ENCODE measurements around the gene FBXO38. TPM values are rescaled to one million over a fixed set of nuclear protein-coding genes. Genes with fewer than 3 reads are reported as not detected.

FBXO38 gene
- total and polyA plus RNA-seq, 2 of the 13 experiments (the other 11 are each of a cell fraction or from before 2014, with no cell fraction given): 24.8 to 35.9 TPM

DNA sequence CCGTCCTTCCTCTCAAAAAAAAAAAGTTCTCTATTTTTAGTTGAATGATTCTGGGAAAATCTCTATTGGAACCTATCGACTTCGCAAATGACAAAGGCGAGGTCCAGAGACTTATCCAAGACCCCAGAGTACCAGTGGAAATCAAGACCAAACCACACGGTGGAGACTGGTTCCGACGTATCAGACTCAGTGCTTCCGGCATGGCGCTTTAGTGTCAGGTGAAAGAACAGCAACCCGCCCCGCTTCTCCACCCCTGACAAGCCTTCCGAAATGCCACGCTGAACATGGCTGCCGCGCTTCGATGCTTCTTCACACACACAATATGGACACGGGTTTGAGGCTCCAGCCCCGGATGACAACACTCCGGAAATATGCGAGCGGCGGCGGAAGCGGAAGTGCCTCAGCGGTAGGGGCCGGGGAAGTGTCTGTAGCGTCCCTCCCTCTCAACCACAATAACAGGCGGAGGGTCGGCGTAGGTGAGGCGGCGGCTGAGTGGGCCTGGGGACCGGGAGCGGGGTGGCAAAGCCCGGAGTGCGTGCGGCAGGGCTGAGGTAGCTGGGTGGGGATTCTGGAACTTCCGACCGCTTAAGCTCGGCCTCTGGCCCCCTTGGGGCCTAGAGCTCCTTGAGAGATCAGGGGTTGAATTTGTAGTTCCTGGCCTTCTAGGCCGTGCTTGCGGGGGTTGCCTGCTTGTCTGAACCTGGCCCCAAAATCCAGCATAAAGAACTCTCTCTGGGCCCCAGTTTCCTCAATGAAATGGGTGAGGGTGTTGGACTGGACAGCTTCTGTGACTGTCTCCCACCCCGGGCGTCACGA lies at the start of gene FBXO38 (continued):
- TF ChIP-seq ZNF550 (CRISPR knock-in tag; IDR thresholded peaks at IDR 0.05; ENCODE audit: borderline replicate concordance) (no peak), HMG20B (CRISPR knock-in tag; conservative IDR thresholded peaks at IDR 0.05) (peak; percentile 10; the same call in 1 of the 2 replicates), PHF8 (CRISPR knock-in tag; IDR thresholded peaks at IDR 0.05) (peak; percentile 97), ZNF230 (CRISPR knock-in tag; IDR thresholded peaks at IDR 0.05) (peak; percentile 21; the same call in 1 of the 2 replicates), SATB2 (CRISPR knock-in tag; IDR thresholded peaks at IDR 0.05) (no peak), EZH2 (conservative IDR thresholded peaks at IDR 0.05; ENCODE audit: low read depth, low read length) (no peak), ZKSCAN5 (CRISPR knock-in tag; IDR thresholded peaks at IDR 0.05) (no peak), HNRNPH1 (optimal IDR thresholded peaks at IDR 0.05; ENCODE audit: low read depth, low read length) (no peak), BRD4 (CRISPR knock-in tag; IDR thresholded peaks at IDR 0.05) (0 out of 2 replicates have a peak, but pooled peaks have one; percentile 31), ZBTB7A (CRISPR knock-in tag; IDR thresholded peaks at IDR 0.05) (no peak)
- TF ChIP-seq, protein P1, sequence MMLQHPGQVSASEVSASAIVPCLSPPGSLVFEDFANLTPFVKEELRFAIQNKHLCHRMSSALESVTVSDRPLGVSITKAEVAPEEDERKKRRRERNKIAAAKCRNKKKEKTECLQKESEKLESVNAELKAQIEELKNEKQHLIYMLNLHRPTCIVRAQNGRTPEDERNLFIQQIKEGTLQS (CRISPR knock-in tag; IDR thresholded peaks at IDR 0.05): peak; percentile 95
- TF ChIP-seq, protein P2, sequence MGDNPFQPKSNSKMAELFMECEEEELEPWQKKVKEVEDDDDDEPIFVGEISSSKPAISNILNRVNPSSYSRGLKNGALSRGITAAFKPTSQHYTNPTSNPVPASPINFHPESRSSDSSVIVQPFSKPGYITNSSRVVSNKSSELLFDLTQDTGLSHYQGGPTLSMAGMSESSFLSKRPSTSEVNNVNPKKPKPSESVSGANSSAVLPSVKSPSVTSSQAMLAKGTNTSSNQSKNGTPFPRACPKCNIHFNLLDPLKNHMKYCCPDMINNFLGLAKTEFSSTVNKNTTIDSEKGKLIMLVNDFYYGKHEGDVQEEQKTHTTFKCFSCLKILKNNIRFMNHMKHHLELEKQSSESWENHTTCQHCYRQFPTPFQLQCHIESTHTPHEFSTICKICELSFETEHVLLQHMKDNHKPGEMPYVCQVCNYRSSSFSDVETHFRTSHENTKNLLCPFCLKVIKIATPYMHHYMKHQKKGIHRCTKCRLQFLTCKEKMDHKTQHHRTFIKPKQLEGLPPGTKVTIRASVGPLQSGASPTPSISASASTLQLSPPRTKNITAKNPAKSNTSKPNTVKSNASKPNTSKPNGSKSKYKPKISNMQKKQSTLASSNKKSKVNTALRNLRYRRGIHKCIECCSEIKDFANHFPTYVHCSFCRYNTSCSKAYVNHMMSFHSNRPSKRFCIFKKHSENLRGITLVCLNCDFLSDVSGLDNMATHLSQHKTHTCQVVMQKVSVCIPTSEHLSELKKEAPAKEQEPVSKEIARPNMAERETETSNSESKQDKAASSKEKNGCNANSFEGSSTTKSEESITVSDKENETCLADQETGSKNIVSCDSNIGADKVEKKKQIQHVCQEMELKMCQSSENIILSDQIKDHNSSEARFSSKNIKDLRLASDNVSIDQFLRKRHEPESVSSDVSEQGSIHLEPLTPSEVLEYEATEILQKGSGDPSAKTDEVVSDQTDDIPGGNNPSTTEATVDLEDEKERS (CRISPR knock-in tag; IDR thresholded peaks at IDR 0.05): peak; percentile 82
- TF ChIP-seq, protein P3, sequence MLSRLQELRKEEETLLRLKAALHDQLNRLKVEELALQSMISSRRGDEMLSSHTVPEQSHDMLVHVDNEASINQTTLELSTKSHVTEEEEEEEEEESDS (CRISPR knock-in tag; IDR thresholded peaks at IDR 0.05; ENCODE audit: borderline replicate concordance): no peak; the same call in 1 of the 2 replicates
- TF ChIP-seq, protein P4, sequence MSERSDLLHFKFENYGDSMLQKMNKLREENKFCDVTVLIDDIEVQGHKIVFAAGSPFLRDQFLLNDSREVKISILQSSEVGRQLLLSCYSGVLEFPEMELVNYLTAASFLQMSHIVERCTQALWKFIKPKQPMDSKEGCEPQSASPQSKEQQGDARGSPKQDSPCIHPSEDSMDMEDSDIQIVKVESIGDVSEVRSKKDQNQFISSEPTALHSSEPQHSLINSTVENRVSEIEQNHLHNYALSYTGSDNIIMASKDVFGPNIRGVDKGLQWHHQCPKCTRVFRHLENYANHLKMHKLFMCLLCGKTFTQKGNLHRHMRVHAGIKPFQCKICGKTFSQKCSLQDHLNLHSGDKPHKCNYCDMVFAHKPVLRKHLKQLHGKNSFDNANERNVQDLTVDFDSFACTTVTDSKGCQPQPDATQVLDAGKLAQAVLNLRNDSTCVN (CRISPR knock-in tag; IDR thresholded peaks at IDR 0.05; ENCODE audit: borderline replicate concordance): peak; percentile 77; the same call in 1 of the 2 replicates
- TF ChIP-seq, protein P5, sequence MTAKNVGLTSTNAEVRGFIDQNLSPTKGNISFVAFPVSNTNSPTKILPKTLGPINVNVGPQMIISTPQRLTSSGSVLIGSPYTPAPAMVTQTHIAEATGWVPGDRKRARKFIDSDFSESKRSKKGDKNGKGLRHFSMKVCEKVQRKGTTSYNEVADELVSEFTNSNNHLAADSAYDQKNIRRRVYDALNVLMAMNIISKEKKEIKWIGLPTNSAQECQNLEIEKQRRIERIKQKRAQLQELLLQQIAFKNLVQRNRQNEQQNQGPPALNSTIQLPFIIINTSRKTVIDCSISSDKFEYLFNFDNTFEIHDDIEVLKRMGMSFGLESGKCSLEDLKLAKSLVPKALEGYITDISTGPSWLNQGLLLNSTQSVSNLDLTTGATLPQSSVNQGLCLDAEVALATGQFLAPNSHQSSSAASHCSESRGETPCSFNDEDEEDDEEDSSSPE (CRISPR knock-in tag; IDR thresholded peaks at IDR 0.05): peak; percentile 61
- TF ChIP-seq, protein P6, sequence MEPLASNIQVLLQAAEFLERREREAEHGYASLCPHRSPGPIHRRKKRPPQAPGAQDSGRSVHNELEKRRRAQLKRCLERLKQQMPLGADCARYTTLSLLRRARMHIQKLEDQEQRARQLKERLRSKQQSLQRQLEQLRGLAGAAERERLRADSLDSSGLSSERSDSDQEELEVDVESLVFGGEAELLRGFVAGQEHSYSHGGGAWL (CRISPR knock-in tag; IDR thresholded peaks at IDR 0.05): no peak
- TF ChIP-seq, protein P7, sequence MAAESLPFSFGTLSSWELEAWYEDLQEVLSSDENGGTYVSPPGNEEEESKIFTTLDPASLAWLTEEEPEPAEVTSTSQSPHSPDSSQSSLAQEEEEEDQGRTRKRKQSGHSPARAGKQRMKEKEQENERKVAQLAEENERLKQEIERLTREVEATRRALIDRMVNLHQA (CRISPR knock-in tag; IDR thresholded peaks at IDR 0.05): no peak; the same call in 1 of the 2 replicates
- TF ChIP-seq, protein P8, sequence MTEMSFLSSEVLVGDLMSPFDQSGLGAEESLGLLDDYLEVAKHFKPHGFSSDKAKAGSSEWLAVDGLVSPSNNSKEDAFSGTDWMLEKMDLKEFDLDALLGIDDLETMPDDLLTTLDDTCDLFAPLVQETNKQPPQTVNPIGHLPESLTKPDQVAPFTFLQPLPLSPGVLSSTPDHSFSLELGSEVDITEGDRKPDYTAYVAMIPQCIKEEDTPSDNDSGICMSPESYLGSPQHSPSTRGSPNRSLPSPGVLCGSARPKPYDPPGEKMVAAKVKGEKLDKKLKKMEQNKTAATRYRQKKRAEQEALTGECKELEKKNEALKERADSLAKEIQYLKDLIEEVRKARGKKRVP (CRISPR knock-in tag; IDR thresholded peaks at IDR 0.05): peak in 1 of 2 experiments; percentile 68; a peak in 1 of 4 replicates
- TF ChIP-seq, protein P9, sequence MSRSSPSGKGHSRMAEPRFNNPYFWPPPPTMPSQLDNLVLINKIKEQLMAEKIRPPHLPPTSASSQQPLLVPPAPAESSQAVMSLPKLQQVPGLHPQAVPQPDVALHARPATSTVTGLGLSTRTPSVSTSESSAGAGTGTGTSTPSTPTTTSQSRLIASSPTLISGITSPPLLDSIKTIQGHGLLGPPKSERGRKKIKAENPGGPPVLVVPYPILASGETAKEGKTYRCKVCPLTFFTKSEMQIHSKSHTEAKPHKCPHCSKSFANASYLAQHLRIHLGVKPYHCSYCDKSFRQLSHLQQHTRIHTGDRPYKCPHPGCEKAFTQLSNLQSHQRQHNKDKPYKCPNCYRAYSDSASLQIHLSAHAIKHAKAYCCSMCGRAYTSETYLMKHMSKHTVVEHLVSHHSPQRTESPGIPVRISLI (CRISPR knock-in tag; IDR thresholded peaks at IDR 0.05; ENCODE audit: borderline replicate concordance): peak; percentile 44; the same call in 1 of the 2 replicates

Measured in HepG2 (cell line).